ENCODE measurements around the gene MXD4. TPM values are rescaled to one million over a fixed set of nuclear protein-coding genes. Genes with fewer than 3 reads are reported as not detected.

MXD4 gene
- total and polyA plus RNA-seq, 9 of the 15 experiments (the other 6 are each of a cell fraction or from before 2014, with no cell fraction given), result 0.06 to 13.5 (median 5.9) TPM

- peak; percentile 72 to 79 for TF ChIP-seq MNT (conservative IDR thresholded peaks at IDR 0.05)
- peak; percentile 91 for TF ChIP-seq PKNOX1 (IDR thresholded peaks at IDR 0.05)
- TF ChIP-seq HIVEP1 (CRISPR knock-in tag; IDR thresholded peaks at IDR 0.05), result no peak
- TF ChIP-seq SRF (CRISPR knock-in tag; IDR thresholded peaks at IDR 0.05), result peak in 1 of 2 experiments; percentile 64; a peak in 1 of 4 replicates
- TF ChIP-seq MLLT1 (IDR thresholded peaks at IDR 0.05), result 0 out of 4 replicates have a peak, but pooled peaks of 1 of the 2 experiments have one; percentile 31
- 0 out of 2 replicates have a peak, but pooled peaks have one; percentile 12 for TF ChIP-seq ZBTB40 (IDR thresholded peaks at IDR 0.05)
- TF ChIP-seq ZBTB40 (CRISPR knock-in tag; IDR thresholded peaks at IDR 0.05), result no peak
- no peak for TF ChIP-seq SMAD3 (CRISPR knock-in tag; conservative IDR thresholded peaks at IDR 0.05)
- TF ChIP-seq CBX3 (IDR thresholded peaks at IDR 0.05; ENCODE audit: borderline replicate concordance in 1 of 2, low read length in 2 of 2), result no peak
- TF ChIP-seq ARID3A (IDR thresholded peaks at IDR 0.05; ENCODE audit: borderline replicate concordance, low read depth, low read length), result no peak
Observed at GRCh38 chr4:2241410-2242353, 20.2 kb downstream of the MXD4 start, which contains the start of the genes HAUS3 and POLN (continued).

Data from K562 (cell line).